T47D (cell line): ENCODE measurements around the gene GPLD1.

Experiments used
- DNase-seq, 2 experiments: peaks; one replicate each; pipeline versions ENCODE4 v3.0.0 to v3.0.0-alpha.2; 2011 to 2012; ENCODE audit warnings: low read depth in 1 of 2, low spot score in 1 of 2
- JUND ChIP-seq: IDR thresholded peaks from 2 replicates; pipeline ENCODE4 v1.6.1; 2012; ENCODE audit warnings: low read depth
- in situ Hi-C: cut with HindIII; loops from 2 replicates; pipeline ENCODE4 v1.10.0; 2016; ENCODE audit warnings: low sequenced_read_pairs, low pct_unique_long_range_greater_than_20kb

Gene GPLD1

GRCh38 chr6:24493945-24494820 is 4.8 kb upstream of the GPLD1 start:
- no peak for TF ChIP-seq JUND
- no peak for DNase-seq
- in situ Hi-C loops, result no loop called here

GRCh38 chr6:24492475-24492874 is 3.1 kb upstream of the GPLD1 start:
- DNase-seq, result no peak
- no peak for TF ChIP-seq JUND
- in situ Hi-C loops, result no loop called here

- TF ChIP-seq JUND, result no peak
- DNase-seq, result no peak
- in situ Hi-C loops, result no loop called here
Measured at GRCh38 chr6:24490948-24491347, 1.6 kb upstream of the GPLD1 start.

- in situ Hi-C loops, result no loop called here
- no peak for TF ChIP-seq JUND
- DNase-seq, result no peak
Measured at GRCh38 chr6:24489881-24490280, 503 bp upstream of the GPLD1 start.

- in situ Hi-C loops, result no loop called here
- DNase-seq, result no peak
- TF ChIP-seq JUND, result no peak
Measured at GRCh38 chr6:24486065-24486464, 3.3 kb downstream of the GPLD1 start.

GRCh38 chr6:24484657-24485323 is 4.6 kb downstream of the GPLD1 start:
- no peak for DNase-seq
- in situ Hi-C loops, result no loop called here
- no peak for TF ChIP-seq JUND

GRCh38 chr6:24481449-24481848 is 7.9 kb downstream of the GPLD1 start:
- no peak for DNase-seq
- in situ Hi-C loops, result no loop called here
- no peak for TF ChIP-seq JUND

GRCh38 chr6:24480705-24481104 is 8.7 kb downstream of the GPLD1 start:
- DNase-seq, result no peak
- no peak for TF ChIP-seq JUND
- in situ Hi-C loops, result no loop called here

- DNase-seq, result no peak
- in situ Hi-C loops, result no loop called here
- no peak for TF ChIP-seq JUND
Measured at GRCh38 chr6:24478903-24479302, 10.5 kb downstream of the GPLD1 start.

- DNase-seq, result no peak
- in situ Hi-C loops, result no loop called here
- no peak for TF ChIP-seq JUND
Measured at GRCh38 chr6:24477070-24477469, 12.3 kb downstream of the GPLD1 start.

- no peak for DNase-seq
- no peak for TF ChIP-seq JUND
- in situ Hi-C loops, result no loop called here
Measured at GRCh38 chr6:24476631-24477030, 12.7 kb downstream of the GPLD1 start.

GRCh38 chr6:24472181-24472580 is 17.2 kb downstream of the GPLD1 start:
- TF ChIP-seq JUND, result no peak
- DNase-seq, result peak in 1 of 2 experiments; percentile 42
- in situ Hi-C loops, result no loop called here

GRCh38 chr6:24469811-24470210 is 19.6 kb downstream of the GPLD1 start:
- no peak for TF ChIP-seq JUND
- no peak for DNase-seq
- in situ Hi-C loops, result no loop called here
